Brain microvascular endothelial cell (primary cell): Measurements from ENCODE around the gene ELF4.

Source experiments
- DNase-seq: peaks from one replicate; pipeline ENCODE4 v3.0.0-alpha.2; 2020
- H3K27ac ChIP-seq: fragments of 250-450 bp; sonication (Bioruptor Pico); 2 replicates; pipeline ENCODE4 v1.5.1; 2020; ENCODE audit warnings: mild to moderate bottlenecking, moderate library complexity
- H3K27me3 ChIP-seq: fragments of 250-450 bp; sonication (Bioruptor Pico); replicated peaks from 2 replicates; pipeline ENCODE4 v1.5.1; 2020; ENCODE audit warnings: mild to moderate bottlenecking
- H3K36me3 ChIP-seq: fragments of 250-450 bp; sonication (Bioruptor Pico); replicated peaks from 2 replicates; pipeline ENCODE4 v1.5.1; 2020; ENCODE audit warnings: mild to moderate bottlenecking
- H3K4me3 ChIP-seq: 2 replicates; pipeline ENCODE4 v1.5.1; 2011; ENCODE audit warnings: low read depth, mild to moderate bottlenecking, control low read depth, low read length, moderate library complexity
- CTCF ChIP-seq: IDR thresholded peaks from 2 replicates; pipeline ENCODE4 v1.5.1; 2011; ENCODE audit warnings: low read depth, mild to moderate bottlenecking, moderate library complexity, low read length, control low read depth, inconsistent platforms; ENCODE audit errors: missing control alignments
- in situ Hi-C: cut with HindIII; loops from 2 replicates; pipeline ENCODE4 v1.10.0; 2017; ENCODE audit warnings: low sequenced_read_pairs, low pct_ligation_motif_present

The ELF4 gene

GRCh38 chrX:130103605-130104004, 6.7 kb downstream of the ELF4 start:
- no peak for TF ChIP-seq CTCF
- DNase-seq = no peak
- Histone ChIP-seq H3K27me3 (no peaks in the 10 kb centered on the region), H3K27ac (no peak overlapping the region), H3K36me3 (no peaks in the 10 kb centered on the region), H3K4me3 (no peak overlapping the region)
- in situ Hi-C loops = no loop called here

- Histone ChIP-seq H3K36me3 (no peaks in the 10 kb centered on the region), H3K4me3 (no peak overlapping the region), H3K27me3 (no peaks in the 10 kb centered on the region), H3K27ac (no peak overlapping the region)
- no peak for TF ChIP-seq CTCF
- DNase-seq = no peak
- in situ Hi-C loops = no loop called here
Measured at GRCh38 chrX:130100180-130100579, 10.1 kb downstream of the ELF4 start.

GRCh38 chrX:130098210-130098552, 12.1 kb downstream of the ELF4 start:
- in situ Hi-C loops = no loop called here
- no peak overlapping the region for H3K27ac ChIP-seq

GRCh38 chrX:130097507-130098209, 12.6 kb downstream of the ELF4 start:
- in situ Hi-C loops = no loop called here
- no peak for DNase-seq
- Histone ChIP-seq H3K36me3 (no peaks in the 10 kb centered on the region), H3K4me3 (no peak overlapping the region), H3K27ac (no peak overlapping the region), H3K27me3 (no peaks in the 10 kb centered on the region)
- TF ChIP-seq CTCF = no peak

More at GRCh38 chrX:130098210-130098552, 12.1 kb downstream of the ELF4 start:
- no peaks in the 10 kb centered on the region for H3K27me3 ChIP-seq
- DNase-seq = no peak
- H3K4me3 ChIP-seq = no peak overlapping the region
- TF ChIP-seq CTCF = no peak
- H3K36me3 ChIP-seq = no peaks in the 10 kb centered on the region

- TF ChIP-seq CTCF = no peak
- Histone ChIP-seq H3K4me3 (no peak overlapping the region), H3K27ac (no peak overlapping the region), H3K27me3 (no peaks in the 10 kb centered on the region), H3K36me3 (no peaks in the 10 kb centered on the region)
- in situ Hi-C loops = no loop called here
- DNase-seq = no peak
Measured at GRCh38 chrX:130095249-130096030, 14.9 kb downstream of the ELF4 start.

- TF ChIP-seq CTCF = no peak
- no peak for DNase-seq
- Histone ChIP-seq H3K27me3 (no peaks in the 10 kb centered on the region), H3K4me3 (no peak overlapping the region), H3K27ac (no peak overlapping the region), H3K36me3 (no peaks in the 10 kb centered on the region)
- in situ Hi-C loops = no loop called here
Measured at GRCh38 chrX:130094696-130095095, 15.6 kb downstream of the ELF4 start.
